ENCODE results near the gene MAP3K12. TPM values are rescaled to one million over a fixed set of nuclear protein-coding genes. Genes with fewer than 3 reads are reported as not detected.

Gene MAP3K12
- total and polyA plus RNA-seq, 2 of the 13 experiments (the other 11 are each of a cell fraction or from before 2014, with no cell fraction given), result 0.20 to 1.1 TPM

DNA sequence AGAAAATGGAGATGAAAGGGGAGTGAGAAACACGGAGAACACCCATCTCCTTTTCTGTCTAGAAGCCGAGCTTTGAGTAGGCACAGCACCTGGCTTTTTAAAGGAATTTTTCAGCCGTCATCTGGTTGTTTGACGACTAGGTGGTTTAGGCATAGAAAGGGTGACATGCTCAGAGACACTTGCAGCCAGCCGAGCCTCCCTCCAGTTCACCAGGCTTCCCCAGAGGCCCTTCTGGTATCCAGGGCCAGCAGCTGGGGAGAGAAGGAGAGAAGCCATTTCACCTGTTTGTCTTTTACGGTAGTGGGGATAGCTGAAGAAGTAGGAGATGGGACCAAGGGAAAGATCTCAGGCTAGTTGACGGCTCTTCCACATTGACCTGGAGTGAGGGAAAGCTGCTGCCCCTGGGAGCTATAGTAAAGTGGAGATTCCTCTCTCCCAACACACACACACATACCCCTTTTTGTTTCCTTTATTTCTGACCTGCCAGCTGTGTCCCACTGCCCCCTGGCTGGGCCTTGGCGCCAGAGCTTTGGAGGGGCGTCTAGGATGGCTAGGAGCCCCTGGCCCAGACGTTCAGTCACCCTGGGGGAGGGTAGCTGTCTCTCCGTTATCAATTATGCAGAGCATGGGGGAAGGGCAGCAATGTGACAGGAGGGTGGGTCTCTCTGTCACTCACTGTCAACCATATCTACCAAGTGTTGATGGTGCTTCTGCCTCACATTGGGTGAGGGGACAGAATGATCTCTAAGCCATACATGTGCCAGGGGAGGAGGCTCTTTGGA is 5.5 kb downstream of the MAP3K12 start:
- TSS peak; percentile 77 for BruUV-seq (replicated peaks)
- H3K4me1 ChIP-seq (ENCODE audit: insufficient read depth, low read length), result peaks cover 57% of the 10 kb centered on the region
- peak overlapping the region; percentile 73 for H3K9ac ChIP-seq (ENCODE audit: insufficient read depth, low read depth, low read length)
- ATAC-seq (peak; percentile 18; the same call in 2 of the 3 replicates), DNase-seq (ENCODE audit: low spot score) (no peak), FAIRE-seq (no peak)
- no peaks in the 10 kb centered on the region for H3K9me3 ChIP-seq (ENCODE audit: low read length)
- no peaks in the 10 kb centered on the region; a peak in 1 of 5 replicates for H3K27me3 ChIP-seq (ENCODE audit: control insufficient read depth in 1 of 2, insufficient read depth in 2 of 2, low read length in 2 of 2)
- H4K20me1 ChIP-seq (ENCODE audit: insufficient read depth, low read length), result no peaks in the 10 kb centered on the region
- no peaks in the 10 kb centered on the region for H3K36me3 ChIP-seq (replicated peaks in 1 of 2; ENCODE audit: control insufficient read depth in 1 of 2, insufficient read depth in 2 of 2, low read length in 2 of 2)
- CTCF ChIA-PET (ENCODE audit: low intra/inter-chr PET ratio, low total read pairs), result no interaction called here
- intact Hi-C loops (cut with micrococcal nuclease; ENCODE audit: unreplicated experiment) (no loop called here), in situ Hi-C loops (cut with HindIII; ENCODE audit: extremely low pct_ligation_motif_present, low pct_unique_long_range_greater_than_20kb) (no loop called here)
- no peaks in the 10 kb centered on the region for H3K79me2 ChIP-seq (ENCODE audit: insufficient read depth, low read length)
- 0% methylated on average over 11 of the region's 11 CpGs for WGBS (ENCODE audit: low lambda C conversion rate)
- peak overlapping the region; percentile 33 for H3K27ac ChIP-seq (ENCODE audit: extremely low read length, insufficient read depth, low read length)
- H3K4me2 ChIP-seq (ENCODE audit: low read depth, low read length), result peak overlapping the region; percentile 100
- POLR2A ChIA-PET, result interaction anchor here (1.2 to 4.1 kb wide), 8 partner anchors 7 to 173 kb away, joined by 3 to 35 read pairs (median 4); partner anchors contain the start of genes AAAS, PRR13, SP1 and TARBP2
- H2AFZ ChIP-seq (ENCODE audit: low read length), result peak overlapping the region; percentile 63
- H3K4me3 ChIP-seq (replicated peaks in 1 of 3; ENCODE audit: insufficient read depth in 1 of 3, low read depth in 2 of 3, low read length in 3 of 3), result peak overlapping the region; percentile 64 to 80 (median 75)
- TF ChIP-seq HCFC1 (IDR thresholded peaks at IDR 0.05; ENCODE audit: low read depth, low read length), result 0 out of 2 replicates have a peak, but pooled peaks have one; percentile 8
- TF ChIP-seq, protein P1, sequence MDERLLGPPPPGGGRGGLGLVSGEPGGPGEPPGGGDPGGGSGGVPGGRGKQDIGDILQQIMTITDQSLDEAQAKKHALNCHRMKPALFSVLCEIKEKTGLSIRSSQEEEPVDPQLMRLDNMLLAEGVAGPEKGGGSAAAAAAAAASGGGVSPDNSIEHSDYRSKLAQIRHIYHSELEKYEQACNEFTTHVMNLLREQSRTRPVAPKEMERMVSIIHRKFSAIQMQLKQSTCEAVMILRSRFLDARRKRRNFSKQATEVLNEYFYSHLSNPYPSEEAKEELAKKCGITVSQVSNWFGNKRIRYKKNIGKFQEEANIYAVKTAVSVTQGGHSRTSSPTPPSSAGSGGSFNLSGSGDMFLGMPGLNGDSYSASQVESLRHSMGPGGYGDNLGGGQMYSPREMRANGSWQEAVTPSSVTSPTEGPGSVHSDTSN (CRISPR knock-in tag; IDR thresholded peaks at IDR 0.05), result peak; percentile 51; the same call in 1 of the 2 replicates
- no peak for TF ChIP-seq GFI1 (CRISPR knock-in tag; IDR thresholded peaks at IDR 0.05; ENCODE audit: borderline replicate concordance)
- TF ChIP-seq KLF16 (CRISPR knock-in tag; IDR thresholded peaks at IDR 0.05), result 0 out of 4 replicates have a peak, but pooled peaks of 1 of the 2 experiments have one; percentile 18
- no peak for TF ChIP-seq CHCHD3 (CRISPR knock-in tag; IDR thresholded peaks at IDR 0.05)
- TF ChIP-seq, protein P2, sequence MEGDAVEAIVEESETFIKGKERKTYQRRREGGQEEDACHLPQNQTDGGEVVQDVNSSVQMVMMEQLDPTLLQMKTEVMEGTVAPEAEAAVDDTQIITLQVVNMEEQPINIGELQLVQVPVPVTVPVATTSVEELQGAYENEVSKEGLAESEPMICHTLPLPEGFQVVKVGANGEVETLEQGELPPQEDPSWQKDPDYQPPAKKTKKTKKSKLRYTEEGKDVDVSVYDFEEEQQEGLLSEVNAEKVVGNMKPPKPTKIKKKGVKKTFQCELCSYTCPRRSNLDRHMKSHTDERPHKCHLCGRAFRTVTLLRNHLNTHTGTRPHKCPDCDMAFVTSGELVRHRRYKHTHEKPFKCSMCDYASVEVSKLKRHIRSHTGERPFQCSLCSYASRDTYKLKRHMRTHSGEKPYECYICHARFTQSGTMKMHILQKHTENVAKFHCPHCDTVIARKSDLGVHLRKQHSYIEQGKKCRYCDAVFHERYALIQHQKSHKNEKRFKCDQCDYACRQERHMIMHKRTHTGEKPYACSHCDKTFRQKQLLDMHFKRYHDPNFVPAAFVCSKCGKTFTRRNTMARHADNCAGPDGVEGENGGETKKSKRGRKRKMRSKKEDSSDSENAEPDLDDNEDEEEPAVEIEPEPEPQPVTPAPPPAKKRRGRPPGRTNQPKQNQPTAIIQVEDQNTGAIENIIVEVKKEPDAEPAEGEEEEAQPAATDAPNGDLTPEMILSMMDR (CRISPR knock-in tag; IDR thresholded peaks at IDR 0.05), result 0 out of 2 replicates have a peak, but pooled peaks have one; percentile 18
- no peak for TF ChIP-seq ZNF615 (CRISPR knock-in tag; IDR thresholded peaks at IDR 0.05; ENCODE audit: borderline replicate concordance)
- no peak for TF ChIP-seq RBFOX2 (IDR thresholded peaks at IDR 0.05; ENCODE audit: low read depth, low read length)
- no peak for TF ChIP-seq KMT2A (CRISPR knock-in tag; IDR thresholded peaks at IDR 0.05)
- peak; percentile 17 for TF ChIP-seq TEAD3 (CRISPR knock-in tag; optimal IDR thresholded peaks at IDR 0.05; ENCODE audit: borderline replicate concordance)
- TF ChIP-seq ZNF30 (CRISPR knock-in tag; IDR thresholded peaks at IDR 0.05), result no peak
- peak; percentile 38; the same call in 1 of the 2 replicates for TF ChIP-seq SP5 (CRISPR knock-in tag; IDR thresholded peaks at IDR 0.05; ENCODE audit: borderline replicate concordance, low read depth)
- 0 out of 2 replicates have a peak, but pooled peaks have one; percentile 25 for TF ChIP-seq KDM2A (CRISPR knock-in tag; IDR thresholded peaks at IDR 0.05; ENCODE audit: borderline replicate concordance, low read depth)
- no peak for TF ChIP-seq ZNF547 (CRISPR knock-in tag; IDR thresholded peaks at IDR 0.05)
- 0 out of 2 replicates have a peak, but pooled peaks have one; percentile 10 for TF ChIP-seq ZNF777 (CRISPR knock-in tag; IDR thresholded peaks at IDR 0.05)
- TF ChIP-seq ZFY (CRISPR knock-in tag; IDR thresholded peaks at IDR 0.05), result no peak
- TF ChIP-seq, protein P3, sequence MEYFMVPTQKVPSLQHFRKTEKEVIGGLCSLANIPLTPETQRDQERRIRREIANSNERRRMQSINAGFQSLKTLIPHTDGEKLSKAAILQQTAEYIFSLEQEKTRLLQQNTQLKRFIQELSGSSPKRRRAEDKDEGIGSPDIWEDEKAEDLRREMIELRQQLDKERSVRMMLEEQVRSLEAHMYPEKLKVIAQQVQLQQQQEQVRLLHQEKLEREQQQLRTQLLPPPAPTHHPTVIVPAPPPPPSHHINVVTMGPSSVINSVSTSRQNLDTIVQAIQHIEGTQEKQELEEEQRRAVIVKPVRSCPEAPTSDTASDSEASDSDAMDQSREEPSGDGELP (IDR thresholded peaks at IDR 0.05; ENCODE audit: borderline replicate concordance, low read depth), result no peak
- no peak for TF ChIP-seq HES4 (CRISPR knock-in tag; IDR thresholded peaks at IDR 0.05; ENCODE audit: borderline replicate concordance)
- no peak for TF ChIP-seq ZSCAN9 (CRISPR knock-in tag; IDR thresholded peaks at IDR 0.05; ENCODE audit: borderline replicate concordance)

All from HepG2 (cell line).